ENCODE data around the gene TERF2IP. TPM values are rescaled to one million over a fixed set of nuclear protein-coding genes. Genes with fewer than 3 reads are reported as not detected.

The TERF2IP gene
- total RNA-seq, 4 donors from 2014 or later: 49.1 to 91.6 (median 66.2) TPM

DNA sequence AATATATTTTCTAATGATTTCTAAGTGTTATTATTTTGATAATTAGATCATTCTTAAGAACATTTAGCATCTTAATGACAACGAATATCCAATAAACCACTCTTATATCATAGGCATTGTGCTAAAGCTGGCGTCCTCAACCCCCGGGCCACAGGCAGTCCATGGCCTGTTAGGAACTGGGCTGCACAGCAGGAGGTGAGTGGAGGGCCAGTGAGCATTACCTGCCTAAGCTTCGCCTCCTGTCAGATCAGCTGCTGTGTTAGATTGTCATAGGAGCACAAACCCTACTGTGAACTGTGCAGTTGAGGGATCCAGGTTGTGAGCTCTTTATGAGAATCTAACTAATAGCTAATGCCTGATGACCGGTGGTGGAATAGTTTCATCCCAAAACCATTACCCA lies 50.0 kb downstream of the TERF2IP start:
- TF ChIP-seq, protein P1, sequence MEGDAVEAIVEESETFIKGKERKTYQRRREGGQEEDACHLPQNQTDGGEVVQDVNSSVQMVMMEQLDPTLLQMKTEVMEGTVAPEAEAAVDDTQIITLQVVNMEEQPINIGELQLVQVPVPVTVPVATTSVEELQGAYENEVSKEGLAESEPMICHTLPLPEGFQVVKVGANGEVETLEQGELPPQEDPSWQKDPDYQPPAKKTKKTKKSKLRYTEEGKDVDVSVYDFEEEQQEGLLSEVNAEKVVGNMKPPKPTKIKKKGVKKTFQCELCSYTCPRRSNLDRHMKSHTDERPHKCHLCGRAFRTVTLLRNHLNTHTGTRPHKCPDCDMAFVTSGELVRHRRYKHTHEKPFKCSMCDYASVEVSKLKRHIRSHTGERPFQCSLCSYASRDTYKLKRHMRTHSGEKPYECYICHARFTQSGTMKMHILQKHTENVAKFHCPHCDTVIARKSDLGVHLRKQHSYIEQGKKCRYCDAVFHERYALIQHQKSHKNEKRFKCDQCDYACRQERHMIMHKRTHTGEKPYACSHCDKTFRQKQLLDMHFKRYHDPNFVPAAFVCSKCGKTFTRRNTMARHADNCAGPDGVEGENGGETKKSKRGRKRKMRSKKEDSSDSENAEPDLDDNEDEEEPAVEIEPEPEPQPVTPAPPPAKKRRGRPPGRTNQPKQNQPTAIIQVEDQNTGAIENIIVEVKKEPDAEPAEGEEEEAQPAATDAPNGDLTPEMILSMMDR (IDR thresholded peaks at IDR 0.05; ENCODE audit: low read depth): no peak

DNA sequence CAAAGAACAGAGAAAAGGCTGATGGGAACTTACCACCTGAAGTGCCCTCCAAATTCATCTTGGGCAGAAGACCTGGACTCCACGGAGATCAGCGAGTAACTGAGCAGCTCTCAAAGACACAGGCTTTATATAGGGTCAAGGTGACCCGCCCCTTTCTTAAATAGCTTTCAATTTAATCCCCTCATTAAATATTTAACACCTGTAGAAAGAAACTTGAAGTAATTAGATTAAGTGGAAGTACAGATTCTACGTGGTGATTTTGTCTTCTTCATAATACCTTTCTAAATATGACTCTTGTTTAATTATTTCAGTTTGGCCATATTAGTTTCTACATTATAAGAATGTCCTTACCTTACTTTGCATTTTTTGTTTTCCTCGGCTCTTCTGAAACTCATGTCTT lies 53.8 kb downstream of the TERF2IP start, which contains the start of gene DUXB:
Gene DUXB (minus strand): TSS at position 101 of the 400 bp plus-strand sequence. CDS start 43 bp downstream, at position 58.
- TF ChIP-seq, protein P1 (IDR thresholded peaks at IDR 0.05; ENCODE audit: low read depth): no peak

DNA sequence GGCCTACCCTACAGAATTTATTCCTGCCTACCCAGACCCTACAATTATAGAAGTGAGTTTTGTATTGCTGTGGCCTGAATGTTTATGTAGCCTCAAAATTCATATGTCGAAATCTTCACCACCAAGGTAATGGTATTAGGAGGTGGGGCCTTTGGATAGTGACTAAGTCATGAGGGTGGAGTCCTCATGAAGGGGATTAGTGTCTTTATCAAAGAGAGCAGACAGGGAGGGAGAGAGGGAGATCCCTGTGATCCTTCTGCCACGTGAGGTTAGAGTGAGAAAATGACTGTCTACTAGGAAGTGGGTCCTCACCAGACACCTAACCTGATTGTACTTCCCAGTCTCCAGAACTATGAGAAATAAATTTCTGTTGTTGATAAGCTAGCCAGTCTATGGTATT lies 54.7 kb downstream of the TERF2IP start:
- TF ChIP-seq, protein P1 (IDR thresholded peaks at IDR 0.05; ENCODE audit: low read depth): no peak

DNA sequence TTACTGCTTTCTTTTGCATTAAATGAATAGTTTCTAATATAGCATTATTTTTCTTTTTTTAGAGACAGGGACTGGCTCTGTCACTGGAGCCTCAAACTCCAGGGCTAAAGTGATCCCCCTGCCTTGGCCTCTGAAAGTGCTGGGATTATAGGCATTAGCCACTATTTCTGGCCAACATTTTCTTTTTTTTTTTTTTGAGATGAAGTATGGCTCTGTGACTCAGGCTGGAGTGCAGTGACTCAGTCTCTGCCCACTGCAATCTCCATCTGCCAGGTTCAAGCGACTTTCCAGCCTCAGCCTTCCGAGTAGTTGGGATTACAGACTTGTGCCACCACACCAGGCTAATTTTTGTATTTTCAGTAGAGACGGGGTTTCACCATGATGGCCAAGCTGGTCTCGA lies 55.7 kb downstream of the TERF2IP start:
- TF ChIP-seq, protein P1 (IDR thresholded peaks at IDR 0.05; ENCODE audit: low read depth): no peak

Small RNAs within 50 kb of the gene (small RNA-seq; reads per million reads assigned to genes)
- gene RN7SL520P: not detected

Other genes with a start within 250 kb of the TERF2IP start
- gene CFDP1, start 214.3 kb upstream of the TERF2IP start, total RNA-seq: 10 to 100 TPM; 38.6 to 60.7 (median 57.0) TPM
- 10 to 100 TPM; 14.8 to 20.5 (median 18.0) TPM for gene TMEM170A, start 183.1 kb upstream of the TERF2IP start, total RNA-seq
- gene CHST6, start 152.3 kb upstream of the TERF2IP start, total RNA-seq: not detected
- gene CHST5, start 111.7 kb upstream of the TERF2IP start, total RNA-seq: under 1 TPM in 1 of 4 donors, not detected in 3; 0.19 TPM
- gene TMEM231, start 91.5 kb upstream of the TERF2IP start, total RNA-seq: 1 to 10 TPM; 2.9 to 6.2 (median 4.7) TPM
- 100 to 1,000 TPM in 2 of 4 donors, 10 to 100 TPM in 2; 74.6 to 118 (median 105) TPM for gene GABARAPL2, start 81.4 kb upstream of the TERF2IP start, total RNA-seq
- gene ADAT1, start 24.5 kb upstream of the TERF2IP start, total RNA-seq: 10 to 100 TPM; 31.3 to 57.1 (median 41.7) TPM
- 100 to 1,000 TPM in 3 of 4 donors, 10 to 100 TPM in 1; 89.6 to 135 (median 107) TPM for gene KARS1, start 108 bp upstream of the TERF2IP start, total RNA-seq
- not detected for gene CPHXL2, start 29.2 kb downstream of the TERF2IP start, total RNA-seq
- gene DUXB, start 53.7 kb downstream of the TERF2IP start, total RNA-seq: not detected
- gene CPHXL, start 78.7 kb downstream of the TERF2IP start, total RNA-seq: not detected

Measured in subcutaneous adipose tissue (tissue), 4 donors.